Measurements from ENCODE around the gene ADRA2C.
A peak's percentile ranks its signal among the peaks of the same experiment; 100 is the strongest.

Gene ADRA2C
- total RNA-seq, result 0 to 0.77 (median 0) reads per million in 17 experiments

GRCh38 chr4:3766036-3766784 is at the start of gene ADRA2C:
Gene ADRA2C (plus strand): TSS chr4:3766385. CDS start chr4:3766607, 222 bp downstream.
- peak in 1 of 4 experiments; percentile 24 for DNase-seq

DNA sequence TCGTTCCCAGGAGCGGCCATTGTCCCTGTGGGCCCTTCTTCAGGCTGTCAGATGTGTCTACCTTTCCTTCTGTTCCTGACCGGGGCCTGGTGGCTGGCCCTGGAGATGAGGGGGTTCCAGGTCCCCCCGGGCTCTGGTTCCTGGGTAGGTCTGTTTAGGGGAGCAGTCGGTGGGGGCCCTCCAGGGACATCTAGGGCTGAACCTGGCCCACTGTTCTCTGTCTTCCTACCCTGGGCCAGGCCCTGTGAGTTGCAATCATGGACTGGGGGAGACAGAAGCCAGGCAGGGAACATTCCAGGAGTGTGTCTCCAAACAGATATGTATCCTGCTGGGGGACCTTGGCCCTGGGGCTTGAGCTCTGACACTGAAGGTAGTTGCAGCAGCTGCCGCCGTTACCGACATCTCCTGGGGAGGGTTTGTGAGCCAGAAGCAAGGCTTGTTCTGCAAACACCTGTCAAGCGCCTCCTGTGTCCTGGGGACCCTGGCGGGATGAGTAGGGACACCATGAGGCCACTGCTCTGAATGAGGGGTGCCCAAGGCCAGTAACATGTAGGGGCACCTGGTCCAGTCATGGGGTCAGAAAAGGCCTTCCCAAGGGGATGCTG is 49.5 kb upstream of the ADRA2C start:
- no peak for DNase-seq

DNA sequence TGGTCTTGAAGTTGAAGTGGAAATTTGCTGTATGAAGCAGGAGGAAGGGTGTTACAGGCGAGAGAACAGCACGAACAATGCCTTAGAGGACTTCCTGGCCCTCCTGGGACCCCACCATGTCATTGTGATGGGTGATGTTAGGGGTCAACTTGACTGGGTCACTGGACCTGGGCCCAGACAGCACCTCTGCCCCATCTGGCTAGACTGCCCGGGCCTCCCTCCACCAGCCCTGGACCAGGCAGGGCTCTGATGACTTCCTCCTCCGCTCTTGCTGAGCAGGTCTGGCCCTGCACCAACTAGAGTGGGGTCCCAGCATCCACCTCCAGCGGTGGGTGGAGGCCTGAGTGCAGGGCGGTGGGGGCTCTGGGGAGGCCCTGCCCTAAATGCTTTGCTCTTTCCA is 48.9 kb upstream of the ADRA2C start:
- DNase-seq, result no peak

DNA sequence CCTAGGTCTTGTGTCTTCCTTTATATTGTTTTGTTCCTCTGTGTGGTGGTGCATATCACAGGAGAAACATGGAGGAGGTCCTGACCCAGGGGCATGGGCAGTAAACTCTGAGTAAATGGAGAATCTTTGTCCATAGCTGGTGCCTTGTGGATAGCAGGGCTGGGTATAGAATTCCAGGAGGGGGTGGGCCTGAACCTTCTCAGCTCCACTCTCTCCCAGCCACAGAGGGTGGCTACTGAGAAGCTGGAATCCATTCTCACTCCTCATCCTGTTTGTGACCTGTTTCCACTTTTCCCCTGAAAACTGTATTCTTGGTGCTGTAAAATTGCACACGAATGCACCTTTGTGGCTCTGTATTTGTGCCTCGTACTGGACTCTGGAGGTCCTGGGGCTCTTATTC is 47.7 kb upstream of the ADRA2C start:
- DNase-seq, result no peak

GRCh38 chr4:3719191-3719590 is 47.0 kb upstream of the ADRA2C start:
- DNase-seq, result no peak

- no peak for DNase-seq
Measured at GRCh38 chr4:3719836-3720235, 46.3 kb upstream of the ADRA2C start.

DNA sequence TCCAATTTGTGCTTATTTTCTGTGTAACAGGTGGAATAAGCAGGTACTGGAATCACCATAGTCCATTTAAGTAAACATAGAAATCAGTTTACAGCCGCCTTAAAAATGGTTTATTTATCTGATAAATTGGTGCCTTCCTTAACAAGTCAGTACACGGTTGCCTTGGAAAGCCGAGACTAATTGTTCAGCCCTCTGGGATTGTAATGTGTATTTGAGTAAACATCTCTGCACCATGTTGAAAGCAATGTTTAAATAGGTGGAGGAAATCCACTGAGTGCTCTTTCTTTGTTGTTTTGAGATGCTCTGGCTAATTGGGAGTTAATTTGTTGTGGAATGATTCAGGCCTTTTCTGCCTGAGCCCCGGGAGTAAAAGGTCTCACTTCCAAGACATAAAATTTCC is 45.7 kb upstream of the ADRA2C start:
- no peak for DNase-seq

GRCh38 chr4:3721186-3721585 is 45.0 kb upstream of the ADRA2C start:
- DNase-seq, result no peak

DNA sequence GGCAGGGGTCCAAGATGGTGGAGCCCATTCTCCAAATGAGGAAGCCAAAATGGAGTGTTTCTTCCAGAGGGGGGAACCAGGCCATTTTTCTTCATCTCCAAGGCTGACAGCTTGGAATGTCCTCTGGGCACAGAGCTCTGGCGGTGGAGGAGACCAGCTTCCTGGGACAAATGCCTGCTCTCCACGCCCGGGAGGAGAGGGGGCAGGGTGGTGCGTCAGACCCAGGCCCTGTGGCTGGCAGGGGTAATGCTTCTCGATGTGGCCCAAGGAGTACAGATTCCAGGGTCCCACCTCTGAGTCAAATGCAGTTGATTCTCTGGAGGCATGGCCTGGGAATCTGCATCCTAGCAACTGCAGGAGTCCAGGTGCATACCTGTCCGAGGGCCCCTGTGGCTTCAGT is 44.6 kb upstream of the ADRA2C start:
- DNase-seq, result no peak

GRCh38 chr4:3722446-3723231 is 43.5 kb upstream of the ADRA2C start:
- no peak for DNase-seq

DNA sequence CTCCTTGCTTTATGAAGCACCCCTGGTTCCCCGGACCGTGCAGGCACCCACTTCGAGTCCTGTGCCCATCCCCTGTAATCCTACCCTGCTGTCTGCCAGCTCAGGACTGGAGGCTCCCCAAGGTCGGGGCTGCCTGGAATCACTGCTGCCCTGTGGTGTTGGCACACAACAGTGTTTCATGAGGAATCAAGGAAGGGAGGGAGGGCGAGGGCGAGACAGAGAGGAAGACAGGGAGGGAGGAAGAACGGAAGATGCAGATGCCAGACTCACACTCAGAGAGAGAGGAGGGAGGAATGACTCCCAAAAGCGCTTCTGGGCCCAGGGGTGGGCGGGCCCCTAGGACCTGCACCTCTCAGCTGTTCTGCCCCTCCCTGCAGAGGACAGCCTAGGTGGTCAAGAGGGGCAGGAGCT is 42.9 kb upstream of the ADRA2C start:
- no peak for DNase-seq

DNA sequence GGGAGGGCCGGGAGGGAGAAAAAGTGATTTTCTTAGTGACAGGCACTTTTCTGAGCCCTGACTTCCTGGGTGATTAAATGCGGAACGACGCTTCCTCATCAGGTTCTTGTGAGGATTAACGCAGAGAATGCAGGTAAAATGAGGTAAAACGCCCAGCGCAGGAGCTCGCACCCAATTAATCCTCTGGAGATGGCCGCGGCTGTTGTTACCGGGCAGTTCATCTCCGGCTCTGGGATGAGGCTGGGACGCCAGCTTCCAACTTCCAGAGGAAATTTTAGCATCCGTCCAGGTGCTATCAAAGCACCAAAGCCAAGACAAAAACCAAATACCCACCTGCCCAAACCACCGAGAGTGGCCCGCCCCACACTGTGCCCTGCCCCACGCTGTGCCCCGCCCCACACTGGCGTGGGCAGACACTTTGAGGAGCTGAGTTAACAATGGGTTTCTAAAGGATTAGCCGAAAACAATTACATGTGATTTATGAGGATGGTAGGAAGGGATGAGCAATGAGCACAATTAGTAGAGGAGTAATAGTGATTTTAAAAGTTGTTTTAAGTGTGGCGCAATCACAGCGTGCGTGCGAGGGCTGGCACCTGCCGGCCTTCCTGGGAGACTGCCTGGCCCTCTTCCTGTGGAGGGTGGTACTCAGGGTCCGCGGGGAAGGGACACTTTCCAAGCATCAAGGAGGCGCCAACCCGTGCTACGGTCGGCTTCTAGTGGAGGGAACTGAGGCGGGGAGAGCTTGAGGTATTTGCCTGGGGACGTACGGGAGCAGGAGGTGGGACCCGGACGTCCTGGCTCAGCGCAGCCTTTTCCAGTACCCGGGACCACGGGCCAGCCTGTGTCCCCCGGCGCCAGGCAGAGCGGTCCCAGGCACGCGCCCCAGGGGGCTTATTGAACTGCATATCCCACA is 41.6 kb upstream of the ADRA2C start:
- DNase-seq, result no peak

- DNase-seq, result no peak
Measured at GRCh38 chr4:3725936-3726870, 40.0 kb upstream of the ADRA2C start.

- DNase-seq, result no peak
Measured at GRCh38 chr4:3727847-3728469, 38.2 kb upstream of the ADRA2C start.

DNA sequence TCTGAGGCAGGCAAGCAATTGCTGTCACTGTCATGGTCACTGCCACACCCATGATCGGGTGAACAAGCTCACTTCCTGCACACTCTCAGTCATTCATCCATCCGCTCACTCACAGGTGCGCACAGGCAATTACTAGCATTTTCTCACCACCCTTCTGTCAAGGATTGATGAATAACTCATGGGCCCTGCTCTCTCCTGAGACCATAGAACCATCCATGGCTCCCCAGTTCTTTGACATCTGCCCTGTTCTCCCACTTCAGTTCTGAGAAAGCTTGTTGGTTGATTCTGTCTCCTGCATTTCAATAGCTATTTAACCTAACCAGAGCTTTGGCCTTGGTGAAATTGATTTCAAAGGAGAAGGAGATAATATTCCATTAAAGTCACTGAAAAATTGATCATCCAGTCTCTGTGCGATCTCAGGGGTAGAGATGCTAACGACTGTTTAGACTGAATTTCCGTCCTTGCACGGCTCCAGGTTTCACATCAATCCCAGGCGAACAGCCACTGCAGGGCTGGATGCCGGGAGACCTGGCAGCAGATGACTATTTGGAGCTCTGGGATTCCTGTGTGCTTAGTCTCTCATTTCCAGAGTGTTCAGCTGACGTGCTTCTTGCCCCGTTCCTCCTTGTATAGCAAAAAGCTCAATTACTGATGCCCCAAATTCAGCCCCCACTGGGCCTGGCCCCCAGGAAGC is 36.9 kb upstream of the ADRA2C start:
- DNase-seq, result no peak

GRCh38 chr4:3729882-3730226 is 36.3 kb upstream of the ADRA2C start:
- DNase-seq, result no peak

DNA sequence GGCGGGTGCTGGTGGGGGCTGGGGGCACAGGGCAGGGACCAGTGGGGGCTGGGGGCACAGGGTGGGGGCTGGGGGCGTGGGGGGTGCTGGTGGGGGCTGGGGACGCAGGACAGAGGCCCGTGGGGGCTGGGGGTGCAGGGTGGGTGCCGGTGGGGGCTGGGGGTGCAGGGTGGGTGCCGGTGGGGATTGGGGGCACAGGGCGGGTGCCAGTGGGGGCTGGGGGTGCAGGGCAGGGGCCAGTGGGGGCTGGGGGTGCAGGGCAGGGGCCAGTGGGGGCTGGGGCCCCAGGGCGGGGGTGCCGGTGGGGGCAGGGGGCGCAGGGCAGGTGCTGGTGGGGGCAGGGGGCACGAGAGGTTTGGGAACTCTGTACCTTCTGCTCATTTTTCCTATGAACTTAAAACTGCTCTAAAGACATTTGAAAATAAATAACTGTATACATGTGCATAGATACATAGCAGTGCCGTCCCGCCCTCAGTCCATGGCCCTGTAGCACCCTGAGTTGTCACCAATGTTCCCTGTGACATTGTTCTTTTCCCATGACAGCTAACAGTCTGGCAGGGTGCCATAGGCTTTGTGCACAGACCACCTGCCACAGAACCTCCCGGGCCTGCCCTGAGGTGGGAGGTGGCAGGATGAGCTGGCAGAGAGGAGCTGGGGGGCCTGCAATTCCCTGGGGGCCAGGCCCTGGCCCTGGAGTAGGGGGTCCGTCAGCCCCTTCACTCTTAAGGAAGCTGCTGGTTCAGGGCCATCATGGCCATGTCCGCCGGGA is 35.6 kb upstream of the ADRA2C start:
- no peak for DNase-seq

DNA sequence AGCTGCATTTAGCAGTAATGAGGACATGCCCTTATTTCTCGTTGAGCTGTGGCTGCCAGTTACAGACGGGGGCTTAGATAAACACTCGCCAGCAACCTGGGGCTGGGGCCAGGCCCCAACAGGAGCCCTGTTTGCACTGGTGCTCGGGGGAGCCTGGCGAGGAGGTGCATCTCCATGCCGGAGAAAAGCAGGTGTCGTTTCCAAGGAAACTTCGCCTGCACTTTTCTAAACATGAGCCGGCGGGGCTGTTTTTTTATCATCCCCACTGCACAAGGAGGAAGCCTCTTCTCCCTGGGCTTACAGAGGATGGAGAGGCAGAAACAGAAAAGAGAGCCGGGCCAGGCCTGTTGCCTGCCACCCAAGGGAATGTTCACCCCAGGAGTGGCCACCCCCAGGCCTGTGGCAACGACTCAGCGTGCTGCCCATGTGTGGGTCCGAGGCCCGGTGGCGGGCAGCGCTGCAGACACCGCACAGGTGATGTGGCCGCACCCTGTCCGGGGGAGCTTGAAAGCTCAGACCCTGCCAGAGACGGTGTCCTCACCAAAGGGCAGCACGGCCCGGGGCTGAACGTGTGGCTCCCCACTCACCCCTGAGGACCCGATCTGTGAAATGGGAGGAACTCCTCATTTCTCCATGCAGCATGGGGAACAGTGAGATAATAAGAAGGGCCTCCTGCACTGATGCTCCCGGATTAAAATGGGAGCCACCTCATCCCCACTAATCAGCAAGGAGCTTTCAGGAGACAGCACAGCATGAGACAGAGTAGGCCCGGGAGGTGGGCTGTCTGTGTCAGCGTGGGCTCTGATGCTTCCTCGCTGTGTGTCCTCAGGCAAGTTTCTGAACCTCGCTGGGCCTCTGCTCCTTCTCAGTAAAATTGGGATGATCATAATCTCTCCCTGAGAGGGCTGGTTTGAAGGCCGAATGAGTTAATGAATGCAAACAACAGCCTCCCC is 33.8 kb upstream of the ADRA2C start:
- DNase-seq, result no peak

Data from suppressor macrophage (primary cell).